Endothelial cell of umbilical vein (primary cell): ENCODE results near the gene STXBP5. TPM values are rescaled to one million over a fixed set of nuclear protein-coding genes. Genes with fewer than 3 reads are reported as not detected.

Experiments
- BruUV-seq: library from RNA; stranded (reverse); fragments of 400-500 nt; replicated peaks from 2 replicates; lab custom pipeline; 2021; lab: Mats Ljungman, UMichigan
- CTCF ChIA-PET: fragments of 300-600, 350-600 bp; sonication (Branson Sonifier 250); formaldehyde crosslinking; loops from one replicate; lab custom pipeline; 2021; ENCODE audit warnings: antibody characterized with exemption, inconsistent platforms; lab: Charles Lee
- POLR2A ChIA-PET: fragments of 300-600, 350-600 bp; sonication (Branson Sonifier 250); formaldehyde crosslinking; loops from one replicate; lab custom pipeline; 2021; ENCODE audit warnings: antibody characterized with exemption, inconsistent platforms; lab: Charles Lee
- DNase-seq: peaks from one replicate; pipeline ENCODE4 v3.0.0-alpha.2; 2011; ENCODE audit warnings: low read depth, low spot score
- FAIRE-seq: peaks from 2 replicates; lab custom pipeline; 2011; peaks lifted over from hg19 to GRCh38; lab: Jason Lieb, UNC
- H2AFZ ChIP-seq: 2 replicates; pipeline ENCODE4 v1.6.0; 2012; ENCODE audit warnings: low read depth, low read length, control low read depth, inconsistent platforms
- H3K27ac ChIP-seq: 2 replicates; pipeline ENCODE4 v1.5.1; 2011; ENCODE audit warnings: low read depth, mild to moderate bottlenecking, control low read depth, low read length, moderate library complexity; ENCODE audit not compliant: insufficient read depth
- H3K27me3 ChIP-seq, 2 experiments: 2 replicates each; pipeline versions ENCODE4 v1.6.0 to v1.6.1; 2011; ENCODE audit warnings: low read length in 2 of 2, mixed read lengths in 1 of 2; ENCODE audit not compliant: control insufficient read depth in 2 of 2, insufficient read depth in 2 of 2
- H3K36me3 ChIP-seq, 2 experiments: 2 replicates in 1 of 2; 3 replicates in 1 of 2; pipeline ENCODE4 v1.5.1; 2011; ENCODE audit warnings: low read length in 2 of 2, mild to moderate bottlenecking in 1 of 2, moderate library complexity in 1 of 2; ENCODE audit not compliant: control insufficient read depth in 2 of 2, insufficient read depth in 2 of 2; ENCODE audit errors: extremely low read depth in 1 of 2
- H3K4me1 ChIP-seq: 3 replicates; pipeline ENCODE4 v1.5.1; 2011; ENCODE audit warnings: mild to moderate bottlenecking, low read length; ENCODE audit not compliant: control insufficient read depth, insufficient read depth; ENCODE audit errors: extremely low read depth
- H3K4me2 ChIP-seq: 2 replicates; pipeline ENCODE4 v1.6.1; 2011; ENCODE audit warnings: low read length, control low read depth, mixed read lengths; ENCODE audit not compliant: insufficient read depth
- H3K4me3 ChIP-seq, 3 experiments: fragments of 200-600 bp in 1 of 3; sonication (generic), shearing (Covaris generic) in 1 of 3; replicated peaks in 1 of 3; 2 replicates each; pipeline ENCODE4 v1.5.1; 2011 to 2016; ENCODE audit warnings: control low read depth in 3 of 3, low read length in 3 of 3, mild to moderate bottlenecking in 2 of 3, inconsistent platforms in 1 of 3, low read depth in 1 of 3, moderate library complexity in 1 of 3; ENCODE audit not compliant: insufficient read depth in 1 of 3
- H3K79me2 ChIP-seq: 2 replicates; pipeline ENCODE4 v1.6.0; 2012; ENCODE audit warnings: low read length, inconsistent platforms; ENCODE audit not compliant: control insufficient read depth, insufficient read depth
- H3K9ac ChIP-seq: replicated peaks from 2 replicates; pipeline ENCODE3; 2011; ENCODE audit warnings: low read length, control low read depth; ENCODE audit not compliant: insufficient read depth; ENCODE audit errors: extremely low read depth
- H3K9me1 ChIP-seq: replicated peaks from 3 replicates; pipeline ENCODE4 v1.6.0; 2011; ENCODE audit warnings: mild to moderate bottlenecking, low read length; ENCODE audit not compliant: control insufficient read depth, insufficient read depth; ENCODE audit errors: extremely low read depth
- H3K9me3 ChIP-seq: replicated peaks from 2 replicates; pipeline ENCODE4 v1.5.1; 2012; ENCODE audit warnings: low read length, inconsistent platforms; ENCODE audit not compliant: control insufficient read depth, insufficient read depth
- H4K20me1 ChIP-seq: replicated peaks from 2 replicates; pipeline ENCODE3; 2011; ENCODE audit warnings: mild to moderate bottlenecking, low read length; ENCODE audit not compliant: control insufficient read depth, insufficient read depth; ENCODE audit errors: extremely low read depth
- CTCF ChIP-seq, 2 donors: IDR thresholded peaks; 1 replicate in 1 of 2; 2 replicates in 1 of 2; pipeline ENCODE4 v1.5.1; 2011; ENCODE audit warnings: low read length in 2 of 2, mild to moderate bottlenecking in 2 of 2, moderate library complexity in 2 of 2, control low read depth in 1 of 2, inconsistent platforms in 1 of 2, low read depth in 1 of 2; ENCODE audit not compliant: insufficient read depth in 1 of 2; ENCODE audit errors: extremely low read depth in 1 of 2
- EZH2 ChIP-seq: IDR thresholded peaks from 2 replicates; pipeline ENCODE4 v1.6.1; 2012; ENCODE audit warnings: borderline replicate concordance, low read depth, mild to moderate bottlenecking, moderate library complexity, low read length, inconsistent platforms; ENCODE audit not compliant: severe bottlenecking
- FOS ChIP-seq: IDR thresholded peaks from 2 replicates; pipeline ENCODE4 v1.6.1; 2011; ENCODE audit warnings: mild to moderate bottlenecking, low read length, moderate library complexity, borderline replicate concordance; ENCODE audit not compliant: insufficient read depth
- JUN ChIP-seq: IDR thresholded peaks from 2 replicates; pipeline ENCODE4 v1.6.1; 2011; ENCODE audit warnings: borderline replicate concordance, low read depth; ENCODE audit not compliant: insufficient read length, insufficient read depth
- MAX ChIP-seq: IDR thresholded peaks from 2 replicates; pipeline ENCODE4 v1.6.1; 2011; ENCODE audit not compliant: insufficient read depth, insufficient read length
- MYC ChIP-seq: IDR thresholded peaks from one replicate; pipeline ENCODE4 v1.6.1; 2011; ENCODE audit warnings: mild to moderate bottlenecking, low read depth, low read length
- POLR2A ChIP-seq: IDR thresholded peaks from 2 replicates; pipeline ENCODE4 v1.6.1; 2012; ENCODE audit warnings: low read depth, mild to moderate bottlenecking, control low read depth, low read length
- POLR2AphosphoS5 ChIP-seq: IDR thresholded peaks from 2 replicates; pipeline ENCODE4 v1.6.1; 2012; ENCODE audit warnings: low read depth, mild to moderate bottlenecking, control low read depth, low read length, moderate library complexity; ENCODE audit not compliant: insufficient read depth
- dilution Hi-C: fragments of 300-500 bp; cut with MboI; formaldehyde crosslinking; loops from one replicate; pipeline ENCODE4 v1.15.0; 2019; ENCODE audit warnings: low sequenced_read_pairs; ENCODE audit not compliant: extremely low pct_ligation_motif_present
- intact Hi-C: fragments of 100-400 bp; cut with micrococcal nuclease; formaldehyde crosslinking; loops from one replicate; pipeline ENCODE4 v1.10.0; 2022
- polyA plus RNA-seq, 4 experiments: library from polyadenylated mRNA; depleted of rRNA in 3 of 4; stranded (reverse) in 3 of 4; unstranded in 1 of 4; fragments of >200 nt; gene quantifications; 2 replicates each; pipeline versions ENCODE4 v1.2.1 to v1.2.3, GENCODE V29; 2011 to 2012; ENCODE audit warnings: missing spikeins in 1 of 4
- total RNA-seq: library from RNA; stranded (reverse); gene quantifications from 2 replicates; pipeline ENCODE4 v1.2.3, GENCODE V29; 2021

STXBP5 gene
- total and polyA plus RNA-seq, 2 donors (not counting 3 experiments of a cell fraction or from before 2014, with no cell fraction given) = 7.1 to 21.8 TPM

GRCh38 chr6:147214248-147215227 is 10.3 kb downstream of the STXBP5 start:
- no TSS peak for BruUV-seq
- DNase-seq (no peak), FAIRE-seq (no peak)
- Histone ChIP-seq H3K4me2 (no peak overlapping the region), H3K27ac (no peak overlapping the region), H3K4me1 (no peaks in the 10 kb centered on the region), H4K20me1 (no peaks in the 10 kb centered on the region), H2AFZ (no peak overlapping the region), H3K79me2 (peaks cover 23% of the 10 kb centered on the region), H3K36me3 (no peaks in the 10 kb centered on the region), H3K9ac (no peak overlapping the region), H3K4me3 (no peak overlapping the region), H3K27me3 (no peaks in the 10 kb centered on the region), H3K9me3 (no peaks in the 10 kb centered on the region), H3K9me1 (no peaks in the 10 kb centered on the region)
- dilution Hi-C loops = no loop called here
- POLR2A ChIA-PET = interaction anchor here (0.6 kb wide), 2 partner anchors 245 to 325 kb away, joined by 3 read pairs; no protein-coding TSS in a partner anchor
- intact Hi-C loops = no loop called here
- CTCF ChIA-PET = no interaction called here
- TF ChIP-seq JUN (no peak), MYC (no peak), POLR2AphosphoS5 (no peak), FOS (no peak), CTCF (IDR thresholded peaks at IDR 0.05; ENCODE audit: extremely low read depth in 1 of 2, insufficient read depth in 1 of 2, low read depth in 1 of 2, low read length in 2 of 2) (no peak), POLR2A (no peak), MAX (no peak), EZH2 (no peak)
